Measurements from ENCODE around the gene AMOTL2. TPM values are rescaled to one million over a fixed set of nuclear protein-coding genes. Genes with fewer than 3 reads are reported as not detected.

The AMOTL2 gene
- total RNA-seq, 1 experiment from 2014 or later = 59.6 TPM

- Histone ChIP-seq H3K27ac (ENCODE audit: low read depth, low read length, poor library complexity, severe bottlenecking) (no peak overlapping the region), H3K36me3 (ENCODE audit: insufficient read depth, low read length, poor library complexity, severe bottlenecking) (no peaks in the 10 kb centered on the region), H3K4me3 (ENCODE audit: low read depth, low read length, poor library complexity, severe bottlenecking) (no peak overlapping the region), H3K27me3 (replicated peaks; ENCODE audit: insufficient read depth, low read depth, low read length, poor library complexity) (peaks cover 17% of the 10 kb centered on the region), H3K9me3 (ENCODE audit: low read depth, low read length, poor library complexity, severe bottlenecking) (no peaks in the 10 kb centered on the region), H3K4me1 (ENCODE audit: insufficient read depth, low read length, poor library complexity, severe bottlenecking) (no peaks in the 10 kb centered on the region)
- no peak for DNase-seq (ENCODE audit: low spot score)
- TF ChIP-seq EZH2 (IDR thresholded peaks at IDR 0.05; ENCODE audit: borderline replicate concordance, low read depth, low read length, poor library complexity, severe bottlenecking) = no peak
- TF ChIP-seq CTCF (conservative IDR thresholded peaks at IDR 0.05; ENCODE audit: low read depth, low read length) = no peak
- POLR2A ChIA-PET (ENCODE audit: low non-redundant PET) = no interaction called here
- CTCF ChIA-PET = no interaction called here
- no TSS peak for BruUV-seq (replicated peaks)
- intact Hi-C loops (cut with micrococcal nuclease; ENCODE audit: unreplicated experiment) = no loop called here
Measured at GRCh38 chr3:134395103-134395502, 20.9 kb upstream of the AMOTL2 start.

- no peak for DNase-seq (ENCODE audit: low spot score)
- intact Hi-C loops (cut with micrococcal nuclease; ENCODE audit: unreplicated experiment) = no loop called here
- no TSS peak for BruUV-seq (replicated peaks)
- TF ChIP-seq EZH2 (IDR thresholded peaks at IDR 0.05; ENCODE audit: borderline replicate concordance, low read depth, low read length, poor library complexity, severe bottlenecking) (no peak), CTCF (conservative IDR thresholded peaks at IDR 0.05; ENCODE audit: low read depth, low read length) (no peak)
- H3K4me3 ChIP-seq (ENCODE audit: low read depth, low read length, poor library complexity, severe bottlenecking) = no peak overlapping the region
- H3K27ac ChIP-seq (ENCODE audit: low read depth, low read length, poor library complexity, severe bottlenecking) = no peak overlapping the region
- no peaks in the 10 kb centered on the region for H3K9me3 ChIP-seq (ENCODE audit: low read depth, low read length, poor library complexity, severe bottlenecking)
- CTCF ChIA-PET = no interaction called here
- H3K4me1 ChIP-seq (ENCODE audit: insufficient read depth, low read length, poor library complexity, severe bottlenecking) = no peaks in the 10 kb centered on the region
- POLR2A ChIA-PET (ENCODE audit: low non-redundant PET) = no interaction called here
- no peaks in the 10 kb centered on the region for H3K36me3 ChIP-seq (ENCODE audit: insufficient read depth, low read length, poor library complexity, severe bottlenecking)
- peaks cover 10% of the 10 kb centered on the region for H3K27me3 ChIP-seq (replicated peaks; ENCODE audit: insufficient read depth, low read depth, low read length, poor library complexity)
Measured at GRCh38 chr3:134394380-134394779, 20.1 kb upstream of the AMOTL2 start.

GRCh38 chr3:134393074-134393473, 18.8 kb upstream of the AMOTL2 start:
- DNase-seq (ENCODE audit: low spot score) = no peak
- Histone ChIP-seq H3K4me1 (ENCODE audit: insufficient read depth, low read length, poor library complexity, severe bottlenecking) (no peaks in the 10 kb centered on the region), H3K9me3 (ENCODE audit: low read depth, low read length, poor library complexity, severe bottlenecking) (no peaks in the 10 kb centered on the region), H3K36me3 (ENCODE audit: insufficient read depth, low read length, poor library complexity, severe bottlenecking) (no peaks in the 10 kb centered on the region), H3K27me3 (replicated peaks; ENCODE audit: insufficient read depth, low read depth, low read length, poor library complexity) (peaks cover 6% of the 10 kb centered on the region), H3K4me3 (ENCODE audit: low read depth, low read length, poor library complexity, severe bottlenecking) (no peak overlapping the region), H3K27ac (ENCODE audit: low read depth, low read length, poor library complexity, severe bottlenecking) (no peak overlapping the region)
- TF ChIP-seq CTCF (conservative IDR thresholded peaks at IDR 0.05; ENCODE audit: low read depth, low read length) = no peak
- intact Hi-C loops (cut with micrococcal nuclease; ENCODE audit: unreplicated experiment) = no loop called here
- no TSS peak for BruUV-seq (replicated peaks)
- POLR2A ChIA-PET (ENCODE audit: low non-redundant PET) = no interaction called here
- CTCF ChIA-PET = no interaction called here

Measured in A673 (cell line).